SH-SY5Y (cell line): ENCODE data around the gene RPL12.

Experiments
- GATA2 ChIP-seq: IDR thresholded peaks from 2 replicates; pipeline ENCODE4 v1.6.1; 2011; ENCODE audit warnings: mild to moderate bottlenecking, low read depth, low read length
- GATA3 ChIP-seq: IDR thresholded peaks from 2 replicates; pipeline ENCODE4 v1.6.1; 2011; ENCODE audit warnings: low read depth, mild to moderate bottlenecking, low read length, moderate library complexity

DNA sequence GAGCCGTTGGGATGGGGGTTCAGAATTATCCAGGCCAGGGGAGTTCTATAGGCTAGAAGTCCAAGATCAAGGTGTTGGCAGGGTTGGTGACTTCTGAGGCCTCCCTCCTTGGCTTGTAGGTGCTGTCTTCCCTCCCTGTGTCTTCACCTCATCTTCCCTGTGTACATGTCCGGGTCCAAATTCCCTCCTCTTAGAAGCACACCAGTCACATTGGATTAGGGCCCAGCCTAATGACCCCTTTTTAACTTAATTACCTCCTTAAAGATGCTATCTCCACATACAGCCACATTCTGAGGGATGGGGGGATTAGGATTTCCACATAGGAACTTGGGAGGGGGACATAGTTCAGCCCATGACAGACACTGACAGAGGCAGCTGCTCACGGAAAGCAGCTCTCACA lies 12.2 kb upstream of the RPL12 start:
- TF ChIP-seq GATA3: no peak
- no peak for TF ChIP-seq GATA2
